ENCODE results near the gene TMEM63C.

GRCh38 chr14:77265561-77266335, 84.2 kb downstream of the TMEM63C start:
- TF ChIP-seq CTCF (IDR thresholded peaks at IDR 0.05; ENCODE audit: extremely low read depth in 1 of 2, insufficient read depth in 1 of 2, low read depth in 1 of 2, low read length in 2 of 2) (no peak), MAX (IDR thresholded peaks at IDR 0.05; ENCODE audit: insufficient read depth, insufficient read length) (no peak), POLR2AphosphoS5 (IDR thresholded peaks at IDR 0.05; ENCODE audit: insufficient read depth, low read depth, low read length) (no peak), POLR2A (IDR thresholded peaks at IDR 0.05; ENCODE audit: low read depth, low read length) (no peak), MYC (IDR thresholded peaks at IDR 0.05; ENCODE audit: low read depth, low read length) (no peak)
